Mononuclear cell (primary cell): ENCODE measurements around the gene GEMIN2. TPM values are rescaled to one million over a fixed set of nuclear protein-coding genes. Genes with fewer than 3 reads are reported as not detected.
"Not testable (repeated sequence)": the region's sequence is repeated elsewhere in the genome, so short reads cannot be mapped to it uniquely, and the experiment has no call there.

ENCODE experiments used
- H3K27me3 ChIP-seq: 2 replicates; pipeline ENCODE4 v1.6.0; 2011; ENCODE audit warnings: low read length, control low read depth; ENCODE audit not compliant: insufficient read depth
- H3K4me1 ChIP-seq: 2 replicates; pipeline ENCODE4 v1.5.1; 2011; ENCODE audit warnings: mild to moderate bottlenecking, low read length, control low read depth; ENCODE audit not compliant: insufficient read depth
- H3K4me3 ChIP-seq: 2 replicates; pipeline ENCODE4 v1.5.1; 2011; ENCODE audit warnings: mild to moderate bottlenecking, low read length, moderate library complexity
- H3K9me3 ChIP-seq: 2 replicates; pipeline ENCODE4 v1.5.1; 2011; ENCODE audit warnings: low read depth, mild to moderate bottlenecking, control low read depth, low read length
- total RNA-seq: library from RNA; depleted of rRNA; stranded (reverse); fragments of >200 nt; gene quantifications from one replicate; pipeline ENCODE4 v1.2.3, GENCODE V29; 2012

GEMIN2 gene
- total RNA-seq, 1 donor, result 20.4 TPM

GRCh38 chr14:39102969-39103957, 10.9 kb upstream of the GEMIN2 start, which contains the start of gene SEC23A:
Gene SEC23A (minus strand): TSS chr14:39103235. CDS start chr14:39096118, 7,117 bp downstream.
- Histone ChIP-seq H3K4me3 (peak within 1 kb of the TSS; percentile 94), H3K27me3 (no peaks in the 10 kb centered on the region), H3K4me1 (peaks cover 17% of the 10 kb centered on the region), H3K9me3 (no peaks in the 10 kb centered on the region)

DNA sequence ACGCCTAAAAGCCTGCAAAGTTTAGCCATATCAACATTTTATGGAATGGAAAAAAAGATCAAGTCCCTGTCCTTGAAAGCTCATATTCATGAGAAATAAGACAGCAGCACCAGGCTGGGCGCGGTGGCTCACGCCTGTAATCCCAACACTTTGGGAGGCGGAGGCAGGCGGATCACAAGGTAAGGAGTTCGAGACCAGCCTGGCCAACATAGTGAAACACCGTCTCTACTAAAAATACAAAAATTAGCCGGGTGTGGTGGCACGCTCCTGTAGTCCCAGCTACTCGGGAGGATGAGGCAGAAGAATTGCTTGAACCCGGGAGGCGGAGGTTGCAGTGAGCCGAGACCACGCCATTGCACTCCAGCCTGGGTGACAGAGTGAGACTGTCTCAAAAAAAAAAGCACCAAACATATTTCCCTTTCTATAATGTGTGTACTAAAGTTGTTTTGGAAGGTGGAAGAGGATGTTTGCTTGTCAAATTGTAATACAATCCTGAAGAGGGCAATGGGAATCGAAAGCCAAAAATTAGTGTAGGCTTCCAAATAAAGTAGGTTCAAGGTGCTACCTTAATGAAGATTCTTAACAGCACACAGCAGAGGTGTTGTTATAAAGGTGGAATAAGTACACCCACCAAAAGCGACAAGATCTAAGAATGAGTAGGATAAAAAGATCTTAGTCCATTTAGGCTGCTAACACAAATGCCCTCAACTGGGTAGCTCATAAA, 9.9 kb upstream of the GEMIN2 start:
- H3K4me1 ChIP-seq, result peaks cover 17% of the 10 kb centered on the region
- not testable (repeated sequence) for H3K9me3 ChIP-seq, H3K4me3 ChIP-seq, H3K27me3 ChIP-seq

- Histone ChIP-seq H3K9me3 (no peaks in the 10 kb centered on the region), H3K4me1 (peaks cover 10% of the 10 kb centered on the region), H3K27me3 (no peaks in the 10 kb centered on the region), H3K4me3 (no peak overlapping the region)
Observed at GRCh38 chr14:39107591-39107996, 6.5 kb upstream of the GEMIN2 start.

DNA sequence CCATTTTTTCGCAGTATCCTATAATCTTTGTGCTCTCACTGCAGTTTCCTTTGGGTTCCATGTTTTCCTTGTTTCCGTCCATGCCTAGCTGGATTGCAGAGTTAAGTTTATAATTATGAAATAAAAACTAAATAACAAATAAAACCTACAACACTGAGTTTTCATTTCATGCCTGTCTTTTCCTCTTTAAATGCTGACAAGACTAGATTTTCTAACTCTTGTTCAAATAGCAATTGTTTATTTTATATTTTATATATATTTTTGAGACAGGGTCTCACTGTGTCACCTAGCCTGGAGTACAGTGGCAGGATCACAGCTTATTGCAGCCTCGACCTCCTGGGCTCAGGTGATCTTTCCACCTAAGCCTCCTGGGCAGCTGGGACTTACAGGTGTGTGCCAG, 5.3 kb upstream of the GEMIN2 start:
- Histone ChIP-seq H3K4me3 (no peak overlapping the region), H3K9me3 (no peaks in the 10 kb centered on the region), H3K27me3 (no peaks in the 10 kb centered on the region), H3K4me1 (peaks cover 8% of the 10 kb centered on the region)

DNA sequence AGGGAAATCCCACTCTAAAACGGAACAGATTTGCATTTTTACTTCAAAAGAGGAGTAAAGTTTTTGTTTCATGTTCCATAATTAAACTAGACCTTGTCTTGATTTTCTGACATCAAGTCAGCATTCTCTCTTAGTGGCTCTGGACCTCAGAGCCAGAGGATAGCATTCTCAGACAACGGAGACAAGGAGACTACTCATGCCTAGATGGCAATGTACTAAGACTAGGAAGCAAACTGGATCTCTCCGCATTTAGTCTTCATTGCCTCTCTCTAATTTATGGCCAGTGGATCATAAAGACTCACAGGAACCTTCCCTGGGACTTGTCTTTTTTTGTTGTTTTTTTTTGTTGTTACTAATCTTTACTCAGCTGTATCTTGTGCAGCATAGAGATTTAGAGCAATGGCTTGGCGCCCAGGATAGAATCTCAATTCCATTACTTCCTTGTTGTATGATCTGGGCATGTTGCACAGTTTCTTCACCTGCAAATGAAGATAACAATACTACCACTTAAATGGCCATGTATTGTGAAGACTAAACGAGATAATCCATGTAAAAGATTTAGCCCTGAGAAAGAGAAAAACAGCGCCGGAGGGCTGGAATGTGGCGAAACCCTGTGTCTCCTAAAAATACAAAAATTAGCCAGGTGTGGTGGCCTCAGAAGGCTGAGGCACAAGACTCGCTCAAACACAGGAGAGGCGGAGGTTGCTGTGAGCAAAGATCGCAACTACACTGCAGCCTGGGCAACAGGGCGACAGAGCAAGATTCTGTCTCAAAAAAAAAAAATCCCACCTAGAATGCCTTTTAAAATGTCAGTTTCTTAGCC, 4.0 kb upstream of the GEMIN2 start:
- Histone ChIP-seq H3K4me1 (peaks cover 11% of the 10 kb centered on the region), H3K27me3 (no peaks in the 10 kb centered on the region), H3K4me3 (no peak overlapping the region), H3K9me3 (no peaks in the 10 kb centered on the region)

DNA sequence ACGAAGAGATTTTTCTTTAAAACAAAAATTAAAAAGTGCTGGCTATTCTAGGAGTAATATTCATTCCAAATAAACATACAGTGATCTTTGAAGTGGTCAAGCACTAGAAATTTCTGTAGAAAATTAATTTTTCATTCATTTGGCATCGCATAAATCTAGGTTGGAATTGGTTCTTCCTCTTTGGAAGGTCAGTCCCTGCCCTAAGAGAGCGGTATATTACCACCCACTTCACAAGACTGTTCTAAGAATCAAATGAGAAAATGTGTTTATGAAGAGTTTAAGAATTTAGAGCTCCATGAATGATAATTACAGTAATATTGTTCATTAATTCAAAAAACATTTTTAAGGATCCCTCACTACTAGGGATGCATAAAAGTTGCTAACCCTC, 444 bp upstream of the GEMIN2 start:
- no peaks in the 10 kb centered on the region for H3K9me3 ChIP-seq
- H3K4me3 ChIP-seq, result peak overlapping the region; percentile 74

GRCh38 chr14:39122330-39123138, 8.4 kb downstream of the GEMIN2 start:
- Histone ChIP-seq H3K4me3 (no peak overlapping the region), H3K4me1 (no peaks in the 10 kb centered on the region), H3K27me3 (no peaks in the 10 kb centered on the region), H3K9me3 (no peaks in the 10 kb centered on the region)

More for the DNA sequence above, 444 bp upstream of the GEMIN2 start:
- Histone ChIP-seq H3K27me3 (no peaks in the 10 kb centered on the region), H3K4me1 (peaks cover 13% of the 10 kb centered on the region)

DNA sequence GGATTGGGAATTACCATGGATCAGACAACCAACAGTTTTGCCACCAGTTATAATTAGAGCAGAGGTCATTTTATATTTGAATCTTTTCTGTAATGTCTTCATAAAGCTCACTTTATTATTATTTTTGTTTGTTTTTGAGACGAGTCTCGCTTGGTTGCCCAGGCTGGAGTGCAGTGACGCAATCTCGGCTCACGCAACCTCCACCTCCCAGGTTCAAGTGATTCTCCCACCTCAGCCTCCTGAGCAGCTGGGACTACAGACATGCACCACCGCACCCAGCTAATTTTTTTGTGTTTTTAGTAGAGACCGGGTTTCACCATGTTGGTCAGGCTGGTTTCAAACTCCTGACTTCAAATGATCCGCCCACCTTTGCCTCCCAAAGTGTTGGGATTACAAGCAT, 23.7 kb downstream of the GEMIN2 start:
- H3K9me3 ChIP-seq, H3K4me1 ChIP-seq, H3K27me3 ChIP-seq, H3K4me3 ChIP-seq: not testable (repeated sequence)

DNA sequence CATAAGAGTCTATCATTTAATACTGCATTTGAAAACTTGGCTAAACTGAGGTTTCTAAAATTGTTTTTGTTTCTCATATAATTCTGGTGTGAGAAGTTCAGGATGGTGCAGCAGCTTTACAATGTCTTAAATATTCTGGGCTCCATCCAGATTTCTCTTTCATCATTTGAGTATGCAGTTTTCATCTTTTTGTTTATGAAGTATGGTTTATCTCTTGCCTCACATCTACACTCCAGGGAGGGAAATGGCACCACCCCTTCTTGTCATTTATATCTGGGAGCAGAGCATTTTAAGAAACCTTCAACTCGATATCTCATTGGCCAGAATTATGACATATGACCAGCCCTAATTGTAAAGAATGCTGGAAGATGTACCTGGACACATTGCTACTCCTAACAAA, 24.3 kb downstream of the GEMIN2 start:
- no peaks in the 10 kb centered on the region for H3K4me1 ChIP-seq
- no peaks in the 10 kb centered on the region for H3K27me3 ChIP-seq
- no peak overlapping the region for H3K4me3 ChIP-seq
- H3K9me3 ChIP-seq, result no peaks in the 10 kb centered on the region

- H3K9me3 ChIP-seq, result no peaks in the 10 kb centered on the region
- H3K4me3 ChIP-seq, result no peak overlapping the region
- H3K4me1 ChIP-seq, result no peaks in the 10 kb centered on the region
- H3K27me3 ChIP-seq, result no peaks in the 10 kb centered on the region
Observed at GRCh38 chr14:39140170-39140569, 26.0 kb downstream of the GEMIN2 start.

DNA sequence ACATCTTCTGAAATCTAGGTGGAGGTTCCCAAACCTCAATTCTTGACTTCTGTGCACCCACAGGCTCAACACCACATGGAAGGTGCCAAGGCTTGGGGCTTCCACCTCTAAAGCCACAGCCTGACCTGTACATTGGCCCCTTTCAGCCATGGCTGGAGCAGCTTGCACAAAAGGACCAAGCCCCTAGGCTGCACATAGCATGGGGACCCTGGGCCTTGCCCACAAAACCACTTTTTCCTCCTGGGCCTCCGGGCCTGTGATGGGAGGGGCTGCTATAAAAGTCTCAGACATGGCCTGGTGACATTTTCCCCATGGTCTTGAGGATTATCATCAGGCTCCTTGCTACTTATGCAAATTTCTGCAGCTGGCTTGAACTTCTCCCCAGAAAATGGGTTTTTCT, 27.5 kb downstream of the GEMIN2 start:
- not testable (repeated sequence) for H3K27me3 ChIP-seq, H3K4me3 ChIP-seq, H3K9me3 ChIP-seq, H3K4me1 ChIP-seq

GRCh38 chr14:39143226-39143625, 29.1 kb downstream of the GEMIN2 start:
- not testable (repeated sequence) for H3K9me3 ChIP-seq, H3K27me3 ChIP-seq, H3K4me1 ChIP-seq, H3K4me3 ChIP-seq

GRCh38 chr14:39145266-39145966, 31.3 kb downstream of the GEMIN2 start:
- no peaks in the 10 kb centered on the region for H3K9me3 ChIP-seq
- no peak overlapping the region for H3K4me3 ChIP-seq
- H3K27me3 ChIP-seq, result no peaks in the 10 kb centered on the region
- H3K4me1 ChIP-seq, result no peaks in the 10 kb centered on the region
